Erythroblast (primary cell): ENCODE data around the gene ELF5.

Source experiments
- DNase-seq, 2 experiments: peaks; one replicate each; lab custom pipeline; 2025; lab: John Stamatoyannopoulos, UW
- GATA1 ChIP-seq: IDR thresholded peaks from 2 replicates; pipeline ENCODE4 v1.6.1; 2011; ENCODE audit warnings: low read depth, mild to moderate bottlenecking, control low read depth, low read length, moderate library complexity
- POLR2A ChIP-seq: IDR thresholded peaks from 2 replicates; pipeline ENCODE4 v1.6.1; 2011; ENCODE audit warnings: mild to moderate bottlenecking, low read length

ELF5 gene

DNA sequence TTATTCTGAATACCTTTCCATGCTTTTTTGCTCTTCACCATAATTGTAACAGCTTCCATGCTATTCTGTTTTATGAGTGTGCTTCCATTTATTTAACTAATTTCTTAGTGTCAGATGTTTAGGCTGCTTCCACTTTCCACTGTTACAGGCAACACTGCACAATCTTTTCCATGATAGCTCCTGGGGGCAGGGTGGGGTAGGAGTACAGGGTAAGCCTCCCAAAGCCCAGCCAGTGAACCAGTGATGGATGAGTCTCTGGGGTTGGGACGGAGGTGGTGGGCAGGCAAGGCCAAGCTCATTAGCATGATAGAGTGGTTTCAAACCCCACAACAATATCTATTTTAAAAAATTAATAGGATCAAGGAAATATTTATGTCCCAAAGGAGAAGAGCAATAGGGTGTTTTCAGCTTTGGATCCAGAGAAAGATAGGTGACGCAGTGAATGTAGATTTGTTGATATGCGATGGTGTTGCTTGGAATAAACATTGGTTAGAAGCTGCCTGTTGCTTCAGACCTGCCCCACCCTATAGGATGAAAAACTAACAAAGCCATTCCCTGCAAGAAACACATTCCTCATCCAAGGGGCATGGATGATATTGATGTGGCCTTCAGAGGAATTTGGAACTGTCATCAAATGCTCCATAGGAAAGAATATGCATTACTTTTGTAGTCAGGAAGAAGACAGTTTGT is 17.1 kb upstream of the ELF5 start:
- no peak for TF ChIP-seq GATA1
- no peak for TF ChIP-seq POLR2A
- no peak for DNase-seq

GRCh38 chr11:34529643-34530042 is 16.0 kb upstream of the ELF5 start:
- DNase-seq, result no peak
- TF ChIP-seq POLR2A, result no peak
- TF ChIP-seq GATA1, result no peak

DNA sequence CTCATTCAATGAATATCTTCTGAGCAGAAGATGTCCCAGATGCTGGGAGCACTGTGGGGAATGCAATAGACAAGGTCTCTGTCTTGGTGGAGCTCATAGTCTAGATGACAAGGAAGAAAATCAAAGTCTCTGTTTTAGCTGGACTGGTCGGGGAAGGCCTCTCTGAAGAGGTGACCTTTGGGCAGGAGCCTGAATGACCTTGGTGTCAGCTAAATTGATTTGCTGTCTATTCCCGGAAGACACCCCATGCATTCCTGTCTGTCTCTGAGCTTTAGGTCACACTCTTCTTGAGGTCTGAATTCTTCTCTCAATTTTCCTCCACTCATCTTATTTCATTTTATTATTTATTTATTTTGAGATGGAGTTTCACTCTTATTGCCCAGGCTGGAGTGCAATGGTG is 14.5 kb upstream of the ELF5 start:
- DNase-seq, result no peak
- TF ChIP-seq GATA1 (no peak), POLR2A (no peak)

DNA sequence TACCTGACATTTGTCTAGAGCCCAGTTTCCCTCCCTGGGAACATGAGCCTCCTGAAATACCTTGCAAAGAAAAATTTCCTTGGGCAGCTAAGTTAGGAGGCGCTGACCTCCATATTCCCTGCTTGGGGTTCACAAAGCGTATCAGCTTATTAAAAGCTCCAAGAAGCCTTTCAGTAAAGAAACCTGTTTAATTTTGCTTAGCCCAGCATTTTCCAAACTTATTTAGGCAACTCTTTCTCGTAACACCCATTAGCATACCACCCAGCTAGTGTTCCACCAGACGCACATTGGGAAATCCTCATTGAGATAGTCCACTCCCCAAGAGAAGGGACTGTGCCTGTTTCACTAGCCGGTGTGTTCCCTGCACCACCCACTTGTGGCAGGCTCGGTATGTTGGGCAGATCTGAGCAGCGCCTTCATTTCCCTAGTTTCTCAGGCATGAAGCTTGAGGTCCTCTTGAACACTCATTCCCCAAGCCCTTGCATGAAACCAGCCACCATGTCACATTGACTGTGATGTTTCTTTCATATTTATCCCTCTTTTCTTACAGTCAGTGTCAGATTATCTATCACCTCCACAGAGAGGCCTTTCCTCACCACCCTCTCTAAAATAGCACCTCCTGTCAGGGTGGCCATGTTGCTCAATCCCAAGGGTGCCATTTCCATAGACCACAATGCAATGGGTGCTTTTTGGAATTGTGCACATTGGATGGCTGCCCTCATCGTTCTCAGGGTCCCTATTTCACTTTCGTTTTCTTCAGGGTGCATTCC is 12.5 kb upstream of the ELF5 start:
- no peak for DNase-seq
- TF ChIP-seq GATA1, result no peak
- TF ChIP-seq POLR2A, result no peak

DNA sequence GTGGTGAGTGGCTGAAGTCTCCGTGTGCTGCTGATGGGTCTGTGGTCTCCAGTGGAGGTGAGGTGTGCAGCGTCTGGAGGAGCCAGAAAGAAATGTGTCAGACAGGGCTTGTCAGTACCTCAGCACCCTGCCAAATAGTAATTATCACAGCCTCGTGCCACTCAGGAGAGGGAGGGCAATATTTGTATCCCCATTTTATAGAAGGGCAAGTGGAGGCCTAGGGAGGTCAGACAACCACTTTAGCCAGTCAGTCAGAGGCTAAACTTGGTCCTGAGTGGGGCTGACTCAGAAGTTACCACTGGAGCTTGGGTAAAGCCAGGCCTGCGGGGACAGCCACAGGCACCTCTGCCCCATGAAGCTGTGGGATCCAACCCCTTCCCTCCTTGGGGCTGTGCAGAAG is 11.5 kb upstream of the ELF5 start:
- no peak for DNase-seq
- TF ChIP-seq GATA1 (no peak), POLR2A (no peak)

- no peak for DNase-seq
- TF ChIP-seq GATA1 (no peak), POLR2A (no peak)
Measured at GRCh38 chr11:34524696-34525095, 11.1 kb upstream of the ELF5 start.

- peak in 1 of 2 experiments; percentile 26 for DNase-seq
- TF ChIP-seq POLR2A (no peak), GATA1 (no peak)
Measured at GRCh38 chr11:34523053-34523452, 9.5 kb upstream of the ELF5 start.

GRCh38 chr11:34522188-34522587 is 8.6 kb upstream of the ELF5 start:
- TF ChIP-seq POLR2A (no peak), GATA1 (no peak)

DNA sequence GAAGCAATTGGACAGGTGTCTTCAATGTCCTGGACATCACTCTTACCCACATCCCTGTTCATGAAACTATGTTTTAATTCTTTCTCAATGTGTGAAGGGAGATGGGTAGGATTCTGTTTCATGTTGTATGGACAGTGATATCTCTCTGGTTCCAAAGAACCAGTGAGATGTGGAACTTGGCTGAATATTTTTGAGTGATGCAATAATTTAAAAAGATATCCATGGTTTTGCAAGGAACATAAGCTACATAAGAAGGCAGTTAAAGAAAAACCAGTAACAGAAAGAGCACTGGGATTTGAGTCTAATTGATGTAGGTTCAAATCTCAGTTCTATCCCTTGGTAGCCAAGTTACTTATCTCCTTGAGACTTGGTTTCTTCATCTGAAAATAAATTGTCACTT is 7.7 kb upstream of the ELF5 start:
- no peak for DNase-seq
- TF ChIP-seq POLR2A (no peak), GATA1 (no peak)

More at GRCh38 chr11:34522188-34522587, 8.6 kb upstream of the ELF5 start:
- no peak for DNase-seq

- TF ChIP-seq POLR2A (no peak), GATA1 (no peak)
- no peak for DNase-seq
Measured at GRCh38 chr11:34519595-34520235, 6.1 kb upstream of the ELF5 start.

- no peak for DNase-seq
- no peak for TF ChIP-seq GATA1
- TF ChIP-seq POLR2A, result no peak
Measured at GRCh38 chr11:34516247-34517040, 2.9 kb upstream of the ELF5 start.

DNA sequence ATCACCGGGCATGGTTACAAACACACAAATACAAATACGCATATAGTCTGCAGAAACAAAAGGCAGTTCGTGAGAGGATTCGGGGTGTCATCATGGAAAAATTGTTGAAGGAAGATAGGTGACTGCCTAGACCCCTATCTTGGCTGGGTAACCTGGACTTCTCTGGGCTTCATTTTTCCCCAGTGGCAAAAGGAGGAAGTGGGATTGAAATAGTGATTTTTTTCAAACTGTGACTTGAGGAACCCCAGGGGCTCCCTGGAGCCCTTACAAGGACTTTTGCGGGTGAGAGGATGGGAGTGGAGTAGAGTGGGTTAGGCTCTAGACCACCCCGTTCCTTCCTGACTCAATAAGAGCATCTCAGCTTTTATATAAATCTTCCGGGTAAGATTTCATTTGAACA is 1.0 kb upstream of the ELF5 start:
- no peak for TF ChIP-seq POLR2A
- no peak for TF ChIP-seq GATA1
- DNase-seq, result no peak

DNA sequence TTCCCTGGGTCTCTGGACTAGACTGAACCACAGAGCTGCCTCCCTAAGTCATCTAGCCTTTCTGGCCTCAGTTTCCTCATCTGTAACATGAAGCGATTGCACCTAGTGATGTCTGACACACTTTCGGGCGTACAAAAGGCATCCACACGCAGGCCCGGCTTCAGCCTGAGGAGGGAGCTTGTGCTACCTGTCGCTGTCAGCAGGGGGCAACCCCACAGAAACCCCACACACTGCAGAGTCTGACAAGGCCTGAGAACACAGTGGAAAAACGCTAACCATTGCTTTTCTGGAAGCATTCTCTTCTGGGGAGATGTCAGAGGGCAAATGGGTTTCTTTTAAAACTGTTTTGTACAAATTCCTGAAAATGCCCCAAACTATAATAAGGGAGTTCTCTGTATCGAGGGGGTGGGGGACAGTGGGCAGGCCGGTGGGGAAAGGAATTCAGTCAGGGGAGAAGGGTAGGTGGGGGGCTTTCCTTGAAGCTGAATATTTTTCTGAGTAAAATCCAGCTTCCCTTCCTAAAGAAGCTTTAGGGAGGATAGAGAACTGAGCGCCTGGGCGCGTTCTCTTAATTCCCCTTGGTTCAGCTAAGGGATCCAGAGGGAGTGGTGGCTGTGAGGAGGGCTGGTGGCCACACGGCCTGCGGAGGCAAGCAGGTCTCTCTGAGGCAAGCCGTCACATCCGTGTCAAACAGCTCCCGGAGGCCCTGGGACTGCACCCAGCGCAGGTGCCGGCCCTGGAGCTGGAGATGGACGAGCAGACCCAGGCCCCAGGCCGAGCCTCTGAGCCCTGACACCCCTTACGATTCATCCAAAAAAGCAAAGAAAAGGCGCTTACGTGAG is 533 bp downstream of the ELF5 start:
- TF ChIP-seq GATA1 (no peak), POLR2A (no peak)
- DNase-seq, result peak; percentile 47 to 61
